ENCODE data around the gene AIFM3. TPM values are rescaled to one million over a fixed set of nuclear protein-coding genes. Genes with fewer than 3 reads are reported as not detected.

AIFM3 gene
- total RNA-seq, 1 experiment from 2014 or later: 7.4 TPM

DNA sequence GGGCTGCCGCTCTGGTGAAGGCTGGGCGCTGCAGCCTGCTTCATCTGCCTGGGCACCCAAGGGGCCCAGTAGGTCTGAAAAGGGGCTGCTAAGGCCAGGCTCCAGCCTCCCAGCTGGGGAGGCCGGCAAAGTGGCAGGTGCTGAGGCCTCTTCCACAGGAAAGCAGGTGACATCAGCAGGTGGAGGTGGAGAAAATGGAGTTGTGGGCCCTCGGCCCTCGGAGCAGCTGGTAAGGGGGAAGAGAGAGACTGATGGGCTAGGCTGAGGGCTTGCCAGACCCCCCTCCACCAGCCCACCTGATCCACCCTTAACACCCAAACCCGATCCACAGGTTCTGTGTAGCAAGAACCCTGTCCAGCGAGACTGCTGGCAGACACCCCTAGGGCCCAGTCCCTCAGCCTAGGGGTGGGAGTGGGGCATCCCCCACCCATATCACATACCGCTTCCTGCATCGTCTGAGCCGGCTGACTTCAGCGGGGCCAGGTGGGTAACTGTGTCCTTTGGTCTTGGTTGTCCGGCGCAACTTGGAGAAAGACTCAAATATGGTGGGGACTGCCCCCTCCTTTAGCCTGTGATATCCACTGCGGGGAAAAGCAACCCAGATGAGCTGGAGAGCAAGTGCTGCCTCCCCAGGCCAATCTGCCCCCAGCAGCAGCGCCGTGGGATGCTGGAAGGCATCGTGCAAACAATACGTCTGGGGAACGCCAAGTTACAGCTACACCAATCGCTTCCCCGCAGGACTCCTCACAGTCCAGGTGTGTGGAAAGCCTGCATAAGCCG is 33.3 kb downstream of the AIFM3 start:
- no peak overlapping the region for H2AFZ ChIP-seq
- TF ChIP-seq, protein P1, sequence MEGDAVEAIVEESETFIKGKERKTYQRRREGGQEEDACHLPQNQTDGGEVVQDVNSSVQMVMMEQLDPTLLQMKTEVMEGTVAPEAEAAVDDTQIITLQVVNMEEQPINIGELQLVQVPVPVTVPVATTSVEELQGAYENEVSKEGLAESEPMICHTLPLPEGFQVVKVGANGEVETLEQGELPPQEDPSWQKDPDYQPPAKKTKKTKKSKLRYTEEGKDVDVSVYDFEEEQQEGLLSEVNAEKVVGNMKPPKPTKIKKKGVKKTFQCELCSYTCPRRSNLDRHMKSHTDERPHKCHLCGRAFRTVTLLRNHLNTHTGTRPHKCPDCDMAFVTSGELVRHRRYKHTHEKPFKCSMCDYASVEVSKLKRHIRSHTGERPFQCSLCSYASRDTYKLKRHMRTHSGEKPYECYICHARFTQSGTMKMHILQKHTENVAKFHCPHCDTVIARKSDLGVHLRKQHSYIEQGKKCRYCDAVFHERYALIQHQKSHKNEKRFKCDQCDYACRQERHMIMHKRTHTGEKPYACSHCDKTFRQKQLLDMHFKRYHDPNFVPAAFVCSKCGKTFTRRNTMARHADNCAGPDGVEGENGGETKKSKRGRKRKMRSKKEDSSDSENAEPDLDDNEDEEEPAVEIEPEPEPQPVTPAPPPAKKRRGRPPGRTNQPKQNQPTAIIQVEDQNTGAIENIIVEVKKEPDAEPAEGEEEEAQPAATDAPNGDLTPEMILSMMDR (conservative IDR thresholded peaks at IDR 0.05): no peak
- TF ChIP-seq EZH2 (IDR thresholded peaks at IDR 0.05; ENCODE audit: low read depth): no peak
- H3F3A ChIP-seq (ENCODE audit: insufficient read depth, low read depth): peaks cover 8% of the 10 kb centered on the region; the same call in 1 of the 2 replicates
- H3K4me1 ChIP-seq (replicated peaks; ENCODE audit: insufficient read depth): peaks cover 8% of the 10 kb centered on the region
- peak overlapping the region; percentile 99 for H3K4me2 ChIP-seq
- H3K9me3 ChIP-seq (ENCODE audit: insufficient read depth, low read depth): no peaks in the 10 kb centered on the region
- POLR2A ChIA-PET (ENCODE audit: unreplicated experiment): no interaction called here
- no TSS peak for BruUV-seq (replicated peaks)
- H3K79me2 ChIP-seq (ENCODE audit: low read depth): peaks cover 27% of the 10 kb centered on the region
- CTCF ChIA-PET: interaction anchor here (0.7 kb wide), 1 partner anchor 79 kb away, joined by 4 read pairs; no protein-coding TSS in a partner anchor
- DNase-seq: no peak
- H3K9me2 ChIP-seq (ENCODE audit: insufficient read depth): no peaks in the 10 kb centered on the region
- no peaks in the 10 kb centered on the region for H3K36me3 ChIP-seq (ENCODE audit: low read depth)
- intact Hi-C loops (cut with micrococcal nuclease; ENCODE audit: unreplicated experiment): loop anchor here (10.0 kb wide), 1 partner anchor 104 kb away; no protein-coding TSS in a partner anchor
- peak overlapping the region; percentile 89 for H3K4me3 ChIP-seq
- no peaks in the 10 kb centered on the region for H3K27me3 ChIP-seq (ENCODE audit: insufficient read depth, low read depth)
- H3K27ac ChIP-seq: no peak overlapping the region
- no peaks in the 10 kb centered on the region for H4K20me1 ChIP-seq (ENCODE audit: insufficient read depth)

DNA sequence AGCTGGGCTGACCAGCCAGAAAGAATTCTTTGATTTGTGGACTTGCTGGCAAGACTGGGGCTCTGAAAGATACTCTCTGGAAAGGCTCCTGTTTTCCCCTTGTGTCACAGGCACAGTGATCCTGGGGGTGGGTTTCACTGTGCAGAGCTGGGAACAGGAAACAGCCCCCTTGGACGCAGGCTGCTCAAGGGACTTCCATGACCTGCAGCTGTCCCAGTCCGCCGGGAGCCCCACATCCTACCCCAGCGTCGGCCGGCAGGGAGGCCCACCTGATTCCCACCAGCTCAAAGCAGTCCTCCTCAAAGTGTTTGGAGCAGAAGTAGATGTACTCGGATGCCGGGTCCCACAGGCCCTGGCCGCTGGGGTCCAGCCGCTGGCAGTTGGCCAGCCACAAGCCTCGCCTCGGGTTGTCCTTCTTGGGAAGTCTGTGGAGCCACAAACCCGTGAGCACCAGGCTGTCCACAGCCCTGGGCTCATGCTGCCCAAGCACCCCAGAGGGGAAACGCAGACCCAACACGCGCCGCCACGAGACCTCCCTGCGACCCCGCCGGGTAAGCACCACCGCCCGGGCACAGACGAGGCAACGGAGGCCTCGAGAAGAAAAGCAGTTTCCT is 34.0 kb downstream of the AIFM3 start:
- ChIA-PET POLR2A (ENCODE audit: unreplicated experiment) (no interaction called here), CTCF (interaction anchor here (0.7 kb wide), 1 partner anchor 80 kb away, joined by 4 read pairs; no protein-coding TSS in a partner anchor)
- no TSS peak for BruUV-seq (replicated peaks)
- Histone ChIP-seq H3K4me2 (peak overlapping the region; percentile 99), H3K9me2 (ENCODE audit: insufficient read depth) (no peaks in the 10 kb centered on the region), H3K4me3 (peak overlapping the region; percentile 89), H3K36me3 (ENCODE audit: low read depth) (no peaks in the 10 kb centered on the region), H3K4me1 (replicated peaks; ENCODE audit: insufficient read depth) (peaks cover 8% of the 10 kb centered on the region), H3K9me3 (ENCODE audit: insufficient read depth, low read depth) (no peaks in the 10 kb centered on the region), H3K79me2 (ENCODE audit: low read depth) (peaks cover 27% of the 10 kb centered on the region), H3F3A (ENCODE audit: insufficient read depth, low read depth) (peaks cover 8% of the 10 kb centered on the region; the same call in 1 of the 2 replicates), H3K27ac (peak overlapping the region; percentile 89), H3K27me3 (ENCODE audit: insufficient read depth, low read depth) (no peaks in the 10 kb centered on the region), H2AFZ (peak overlapping the region; percentile 85), H4K20me1 (ENCODE audit: insufficient read depth) (no peaks in the 10 kb centered on the region)
- intact Hi-C loops (cut with micrococcal nuclease; ENCODE audit: unreplicated experiment): loop anchor here (10.0 kb wide), 1 partner anchor 104 kb away; no protein-coding TSS in a partner anchor
- TF ChIP-seq, protein P1 (conservative IDR thresholded peaks at IDR 0.05): no peak
- TF ChIP-seq EZH2 (IDR thresholded peaks at IDR 0.05; ENCODE audit: low read depth): no peak
- no peak for DNase-seq

DNA sequence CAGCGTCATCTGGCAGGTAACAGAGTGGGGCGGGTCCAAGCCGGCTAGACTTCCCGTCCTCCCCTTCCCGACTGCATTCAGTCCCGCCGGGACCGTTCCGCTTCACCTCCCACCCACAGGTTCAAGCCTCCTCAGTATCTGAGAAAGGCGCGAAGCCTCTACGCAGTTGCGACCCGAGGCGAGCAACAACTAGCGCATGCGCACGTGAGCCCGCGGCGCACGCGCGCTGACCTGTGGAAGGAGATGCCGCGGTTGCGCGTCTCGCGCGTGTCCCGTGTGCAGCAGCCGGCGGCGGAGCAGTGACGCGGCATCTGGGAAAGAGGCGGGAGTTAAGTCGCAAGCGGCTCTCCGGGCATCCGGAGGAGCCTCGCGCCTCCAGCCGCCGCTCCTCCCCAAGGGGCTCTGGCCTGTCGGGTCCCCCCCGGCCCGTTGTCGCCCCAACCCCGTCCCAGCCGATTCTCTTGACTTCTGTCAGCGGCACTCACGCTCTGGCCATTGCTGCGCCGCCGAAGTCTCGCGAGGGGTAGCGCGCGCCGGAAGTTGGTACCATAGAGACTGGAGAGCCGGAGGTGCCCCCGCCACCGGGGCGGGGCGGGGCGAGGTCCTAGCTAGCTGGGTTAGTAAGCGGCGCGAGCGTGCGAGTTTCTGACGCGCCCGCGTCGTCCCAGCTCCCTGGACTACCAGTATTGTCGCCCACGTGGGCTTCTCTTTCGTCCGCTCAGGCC is 34.7 kb downstream of the AIFM3 start, which contains the start of gene THAP7:
THAP7 (minus strand) TSS at position 518 of the 725 bp plus-strand sequence; CDS start at position 311, 207 bp downstream.
- Histone ChIP-seq H3K4me3 (peak within 1 kb of the TSS; percentile 89), H3F3A (ENCODE audit: insufficient read depth, low read depth) (peaks cover 8% of the 10 kb centered on the region; the same call in 1 of the 2 replicates), H3K9me2 (ENCODE audit: insufficient read depth) (no peaks in the 10 kb centered on the region), H2AFZ (peak within 1 kb of the TSS; percentile 85), H3K9me3 (ENCODE audit: insufficient read depth, low read depth) (no peaks in the 10 kb centered on the region), H3K36me3 (ENCODE audit: low read depth) (no peaks in the 10 kb centered on the region), H4K20me1 (ENCODE audit: insufficient read depth) (no peaks in the 10 kb centered on the region), H3K4me1 (replicated peaks; ENCODE audit: insufficient read depth) (peaks cover 8% of the 10 kb centered on the region), H3K79me2 (ENCODE audit: low read depth) (peaks cover 27% of the 10 kb centered on the region), H3K4me2 (peak within 1 kb of the TSS; percentile 99), H3K27me3 (ENCODE audit: insufficient read depth, low read depth) (no peaks in the 10 kb centered on the region), H3K27ac (peak within 1 kb of the TSS; percentile 89)
- ChIA-PET POLR2A (ENCODE audit: unreplicated experiment) (interaction anchor here (0.6 kb wide), 2 partner anchors 14 to 63 kb away, joined by 3 to 8 read pairs; no protein-coding TSS in a partner anchor), CTCF (no interaction called here)
- intact Hi-C loops (cut with micrococcal nuclease; ENCODE audit: unreplicated experiment): loop anchor here (1.0 to 10.0 kb wide), 3 partner anchors 19 to 116 kb away; partner anchors contain the start of gene LZTR1
- TSS peak; percentile 68 for BruUV-seq (replicated peaks)
- no peak for TF ChIP-seq EZH2 (IDR thresholded peaks at IDR 0.05; ENCODE audit: low read depth)
- TF ChIP-seq, protein P1 (conservative IDR thresholded peaks at IDR 0.05): no peak
- DNase-seq: peak; percentile 79 to 87

All from PC-9 (cell line).